PFSK-1 (cell line): ENCODE results near the gene DUS2.

Experiments used
- FOXP2 ChIP-seq: optimal IDR thresholded peaks from 2 replicates; pipeline ENCODE3; 2011; ENCODE audit warnings: borderline replicate concordance, control low read depth, inconsistent platforms; ENCODE audit not compliant: insufficient read depth; ENCODE audit errors: extremely low read length, extremely low read depth
- POLR2AphosphoS5 ChIP-seq: IDR thresholded peaks from 2 replicates; pipeline ENCODE4 v1.6.1; 2012; ENCODE audit warnings: low read depth, mild to moderate bottlenecking, control low read depth, low read length, moderate library complexity
- SIN3A ChIP-seq: IDR thresholded peaks from 2 replicates; pipeline ENCODE4 v1.6.1; 2012; ENCODE audit warnings: mild to moderate bottlenecking, low read length, moderate library complexity, borderline replicate concordance; ENCODE audit not compliant: insufficient read depth
- TAF1 ChIP-seq: IDR thresholded peaks from 2 replicates; pipeline ENCODE4 v1.6.1; 2012; ENCODE audit warnings: low read length, control low read depth, borderline replicate concordance; ENCODE audit not compliant: insufficient read depth
- TF ChIP-seq, protein P1 (sequence below), 2 experiments: IDR thresholded peaks; 2 replicates each; pipeline versions ENCODE4 v1.6.1 to v1.8.0; 2011 to 2012; ENCODE audit warnings: low read depth in 2 of 2, low read length in 2 of 2, control low read depth in 1 of 2, inconsistent platforms in 1 of 2, mild to moderate bottlenecking in 1 of 2, moderate library complexity in 1 of 2; ENCODE audit not compliant: insufficient read depth in 1 of 2

The DUS2 gene

DNA sequence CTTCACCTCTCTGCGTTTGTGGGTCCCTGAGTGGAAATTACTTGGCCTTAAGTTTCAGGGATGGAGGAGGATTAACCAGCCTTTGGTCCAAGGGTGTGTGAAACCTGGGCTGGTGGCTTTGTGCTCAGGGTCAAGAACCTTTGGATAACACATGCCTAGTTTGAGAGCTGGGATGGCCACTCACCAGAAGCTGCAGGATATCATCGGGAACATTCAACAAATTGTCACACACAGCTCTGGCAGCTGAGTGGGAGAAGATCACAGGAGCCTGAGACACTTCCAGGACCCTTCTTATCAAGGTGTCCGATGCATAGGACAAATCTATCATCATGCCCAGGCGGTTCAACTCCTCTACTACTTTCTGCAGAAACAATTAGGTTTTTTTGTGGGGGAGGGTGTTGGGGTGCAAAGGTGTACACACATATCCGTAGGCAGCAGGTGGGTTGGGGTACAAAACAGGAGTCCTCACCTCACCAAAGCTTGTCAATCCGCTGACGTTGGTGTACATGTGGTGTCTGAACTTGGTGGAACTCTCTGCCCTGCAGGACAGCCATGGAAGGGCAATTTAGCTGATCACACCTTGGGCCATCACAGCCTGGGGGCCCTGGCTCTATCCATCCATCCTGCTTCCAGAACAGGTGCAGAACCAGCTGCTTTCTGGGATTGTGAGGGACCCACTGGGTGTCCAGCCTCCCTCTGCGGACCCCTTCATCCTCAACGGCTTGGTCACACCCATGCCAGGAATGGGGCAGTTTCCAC is 45.4 kb upstream of the DUS2 start:
- TF ChIP-seq SIN3A (no peak), FOXP2 (no peak), TAF1 (no peak), POLR2AphosphoS5 (no peak)
- TF ChIP-seq, protein P1, sequence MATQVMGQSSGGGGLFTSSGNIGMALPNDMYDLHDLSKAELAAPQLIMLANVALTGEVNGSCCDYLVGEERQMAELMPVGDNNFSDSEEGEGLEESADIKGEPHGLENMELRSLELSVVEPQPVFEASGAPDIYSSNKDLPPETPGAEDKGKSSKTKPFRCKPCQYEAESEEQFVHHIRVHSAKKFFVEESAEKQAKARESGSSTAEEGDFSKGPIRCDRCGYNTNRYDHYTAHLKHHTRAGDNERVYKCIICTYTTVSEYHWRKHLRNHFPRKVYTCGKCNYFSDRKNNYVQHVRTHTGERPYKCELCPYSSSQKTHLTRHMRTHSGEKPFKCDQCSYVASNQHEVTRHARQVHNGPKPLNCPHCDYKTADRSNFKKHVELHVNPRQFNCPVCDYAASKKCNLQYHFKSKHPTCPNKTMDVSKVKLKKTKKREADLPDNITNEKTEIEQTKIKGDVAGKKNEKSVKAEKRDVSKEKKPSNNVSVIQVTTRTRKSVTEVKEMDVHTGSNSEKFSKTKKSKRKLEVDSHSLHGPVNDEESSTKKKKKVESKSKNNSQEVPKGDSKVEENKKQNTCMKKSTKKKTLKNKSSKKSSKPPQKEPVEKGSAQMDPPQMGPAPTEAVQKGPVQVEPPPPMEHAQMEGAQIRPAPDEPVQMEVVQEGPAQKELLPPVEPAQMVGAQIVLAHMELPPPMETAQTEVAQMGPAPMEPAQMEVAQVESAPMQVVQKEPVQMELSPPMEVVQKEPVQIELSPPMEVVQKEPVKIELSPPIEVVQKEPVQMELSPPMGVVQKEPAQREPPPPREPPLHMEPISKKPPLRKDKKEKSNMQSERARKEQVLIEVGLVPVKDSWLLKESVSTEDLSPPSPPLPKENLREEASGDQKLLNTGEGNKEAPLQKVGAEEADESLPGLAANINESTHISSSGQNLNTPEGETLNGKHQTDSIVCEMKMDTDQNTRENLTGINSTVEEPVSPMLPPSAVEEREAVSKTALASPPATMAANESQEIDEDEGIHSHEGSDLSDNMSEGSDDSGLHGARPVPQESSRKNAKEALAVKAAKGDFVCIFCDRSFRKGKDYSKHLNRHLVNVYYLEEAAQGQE (IDR thresholded peaks at IDR 0.05; ENCODE audit: insufficient read depth in 1 of 2, low read depth in 2 of 2, low read length in 2 of 2), result no peak

DNA sequence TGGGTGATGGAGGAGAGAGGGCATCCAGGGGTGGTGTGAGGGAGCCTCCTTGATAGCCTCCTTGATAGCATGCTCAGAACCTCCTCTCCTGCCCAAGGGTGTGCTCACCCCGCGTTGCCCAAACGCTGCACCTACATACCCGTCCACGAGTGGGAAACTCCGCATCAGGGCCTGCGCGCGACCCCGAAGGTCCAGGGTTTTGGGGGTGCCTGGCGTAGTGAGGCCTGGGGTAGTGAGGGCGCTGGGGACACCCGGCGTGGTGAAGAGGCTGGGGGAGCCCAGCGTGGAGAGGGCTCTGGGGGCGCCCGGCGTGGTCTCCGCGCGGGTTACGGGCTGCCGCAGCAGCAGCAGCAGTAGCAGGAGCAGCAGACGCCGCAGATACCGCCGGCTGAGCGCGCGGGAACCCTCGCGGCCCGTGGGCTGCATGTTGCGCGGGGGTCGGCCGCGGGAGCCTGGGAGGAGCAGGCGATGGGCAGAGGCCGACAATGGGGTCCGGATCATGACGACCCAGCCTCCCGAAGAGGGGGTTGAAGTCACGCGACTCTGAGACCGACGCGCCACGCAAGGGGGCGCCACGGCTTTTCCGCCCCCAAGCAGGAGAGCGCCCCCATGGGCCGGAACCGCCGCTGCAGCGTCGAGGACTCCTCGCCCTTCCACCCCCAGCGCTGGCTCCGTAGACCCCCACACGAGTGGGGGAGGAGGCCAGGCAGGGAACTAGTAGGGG is 43.0 kb upstream of the DUS2 start, which contains the start of gene DPEP3:
Gene DPEP3, minus strand, starts transcription at position 545 of the 724 bp plus-strand sequence. Its CDS starts 119 bp downstream, at position 426.
- TF ChIP-seq TAF1, result no peak
- TF ChIP-seq SIN3A, result no peak
- TF ChIP-seq FOXP2, result no peak
- TF ChIP-seq, protein P1 (IDR thresholded peaks at IDR 0.05; ENCODE audit: insufficient read depth in 1 of 2, low read depth in 2 of 2, low read length in 2 of 2), result no peak
- no peak for TF ChIP-seq POLR2AphosphoS5

DNA sequence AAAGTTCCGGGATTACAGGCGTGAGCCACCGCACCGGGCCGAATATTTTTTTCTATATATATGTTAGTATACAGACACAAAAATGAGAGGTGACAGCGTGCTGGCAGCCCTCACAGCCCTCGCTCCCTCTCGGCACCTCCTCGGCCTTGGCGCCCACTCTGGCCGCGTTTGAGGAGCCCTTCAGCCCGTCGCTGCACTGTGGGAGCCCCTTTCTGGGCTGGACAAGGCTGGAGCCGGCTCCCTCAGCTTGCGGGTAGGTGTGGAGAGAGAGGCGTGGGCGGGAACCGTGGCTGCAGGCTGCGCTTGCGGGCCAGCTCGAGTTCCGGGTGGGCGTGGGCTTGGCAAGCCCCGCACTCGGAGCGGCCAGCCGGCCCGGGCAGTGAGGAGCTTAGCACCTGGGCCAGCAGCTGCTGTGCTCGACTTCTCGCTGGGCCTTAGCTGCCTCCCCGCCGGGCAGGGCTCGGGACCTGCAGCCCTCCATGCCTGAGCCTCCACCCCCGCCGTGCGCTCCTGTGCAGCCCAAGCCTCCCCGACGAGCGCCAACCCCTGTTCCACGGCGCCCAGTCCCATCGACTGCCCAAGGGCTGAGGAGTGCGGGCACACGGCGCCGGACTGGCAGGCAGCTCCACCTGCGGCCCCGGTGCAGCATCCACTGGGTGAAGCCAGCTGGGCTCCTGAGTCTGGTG is 40.9 kb upstream of the DUS2 start:
- no peak for TF ChIP-seq SIN3A
- TF ChIP-seq, protein P1 (IDR thresholded peaks at IDR 0.05; ENCODE audit: insufficient read depth in 1 of 2, low read depth in 2 of 2, low read length in 2 of 2), result no peak
- TF ChIP-seq TAF1, result no peak
- TF ChIP-seq POLR2AphosphoS5, result no peak
- no peak for TF ChIP-seq FOXP2

DNA sequence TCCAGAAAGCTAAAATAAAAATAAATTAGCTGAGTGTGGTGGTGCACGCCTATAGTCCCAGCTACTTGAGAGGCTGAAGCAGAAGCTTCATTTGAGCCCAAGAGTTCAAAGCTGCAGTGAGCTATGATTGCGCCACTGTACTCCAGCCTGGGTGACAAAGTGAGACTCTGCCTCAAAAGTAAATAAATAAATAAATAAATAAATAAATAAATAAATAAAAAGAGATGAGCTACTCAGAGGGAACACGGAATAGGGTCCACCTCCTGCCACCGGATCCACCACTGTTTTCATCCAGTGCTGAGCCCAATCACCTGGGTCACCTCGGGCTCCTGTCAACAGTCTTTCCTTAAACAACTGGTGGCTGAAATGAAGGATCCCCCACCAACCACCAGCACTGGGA is 36.1 kb upstream of the DUS2 start:
- TF ChIP-seq FOXP2 (no peak), POLR2AphosphoS5 (no peak), TAF1 (no peak), SIN3A (no peak)
- TF ChIP-seq, protein P1 (IDR thresholded peaks at IDR 0.05; ENCODE audit: insufficient read depth in 1 of 2, low read depth in 2 of 2, low read length in 2 of 2), result no peak
